NT2/D1 (cell line): ENCODE data around the gene AK3.

Experiments
- YY1 ChIP-seq: IDR thresholded peaks from 2 replicates; pipeline ENCODE4 v1.6.1; 2011; ENCODE audit not compliant: insufficient read length, insufficient read depth
- ZNF274 ChIP-seq: IDR thresholded peaks from 2 replicates; pipeline ENCODE4 v1.6.1; 2011; ENCODE audit warnings: mild to moderate bottlenecking, low read depth, low read length

GRCh38 chr9:4678679-4679267 is 62.2 kb downstream of the AK3 start:
- no peak for TF ChIP-seq YY1
- TF ChIP-seq ZNF274, result no peak
